Activated T-cell treated with anti-CD3 and anti-CD28 coated beads, Interleukin-2, amount 50 U/mL, for 24 hours (primary cell): Measurements from ENCODE around the gene TOP2A.

Source experiments
- DNase-seq: peaks from one replicate; pipeline ENCODE4 v3.0.0-alpha.2; 2020
- H3K27ac Mint-ChIP-seq: 2 replicates; pipeline ENCODE4 v1.8.0; 2020; ENCODE audit warnings: mild to moderate bottlenecking, mixed read lengths
- H3K27me3 Mint-ChIP-seq: 2 replicates; pipeline ENCODE4 v1.8.0; 2020; ENCODE audit warnings: mixed read lengths
- H3K36me3 Mint-ChIP-seq: 2 replicates; pipeline ENCODE4 v1.8.0; 2020; ENCODE audit warnings: low read depth, mixed read lengths
- H3K4me1 Mint-ChIP-seq: 2 replicates; pipeline ENCODE4 v1.8.0; 2020; ENCODE audit warnings: low read depth, mixed read lengths
- H3K4me3 Mint-ChIP-seq: 2 replicates; pipeline ENCODE4 v1.8.0; 2020; ENCODE audit warnings: mild to moderate bottlenecking, moderate library complexity, mixed read lengths
- H3K9me3 Mint-ChIP-seq: 2 replicates; pipeline ENCODE4 v1.8.0; 2020; ENCODE audit warnings: mixed read lengths

Gene TOP2A

GRCh38 chr17:40366076-40366860 is 51.4 kb downstream of the TOP2A start:
- H3K27ac Mint-ChIP-seq = no peak overlapping the region
- H3K27me3 Mint-ChIP-seq = peaks cover 14% of the 10 kb centered on the region
- no peaks in the 10 kb centered on the region for H3K9me3 Mint-ChIP-seq
- no peak for DNase-seq
- no peak overlapping the region for H3K4me3 Mint-ChIP-seq
- H3K4me1 Mint-ChIP-seq = peaks cover 19% of the 10 kb centered on the region
- no peaks in the 10 kb centered on the region for H3K36me3 Mint-ChIP-seq

GRCh38 chr17:40364906-40365305 is 52.8 kb downstream of the TOP2A start:
- Mint-ChIP-seq H3K4me1 (peaks cover 22% of the 10 kb centered on the region), H3K27ac (no peak overlapping the region), H3K9me3 (no peaks in the 10 kb centered on the region), H3K27me3 (peaks cover 22% of the 10 kb centered on the region), H3K36me3 (no peaks in the 10 kb centered on the region), H3K4me3 (peak overlapping the region; percentile 1)
- DNase-seq = no peak

DNA sequence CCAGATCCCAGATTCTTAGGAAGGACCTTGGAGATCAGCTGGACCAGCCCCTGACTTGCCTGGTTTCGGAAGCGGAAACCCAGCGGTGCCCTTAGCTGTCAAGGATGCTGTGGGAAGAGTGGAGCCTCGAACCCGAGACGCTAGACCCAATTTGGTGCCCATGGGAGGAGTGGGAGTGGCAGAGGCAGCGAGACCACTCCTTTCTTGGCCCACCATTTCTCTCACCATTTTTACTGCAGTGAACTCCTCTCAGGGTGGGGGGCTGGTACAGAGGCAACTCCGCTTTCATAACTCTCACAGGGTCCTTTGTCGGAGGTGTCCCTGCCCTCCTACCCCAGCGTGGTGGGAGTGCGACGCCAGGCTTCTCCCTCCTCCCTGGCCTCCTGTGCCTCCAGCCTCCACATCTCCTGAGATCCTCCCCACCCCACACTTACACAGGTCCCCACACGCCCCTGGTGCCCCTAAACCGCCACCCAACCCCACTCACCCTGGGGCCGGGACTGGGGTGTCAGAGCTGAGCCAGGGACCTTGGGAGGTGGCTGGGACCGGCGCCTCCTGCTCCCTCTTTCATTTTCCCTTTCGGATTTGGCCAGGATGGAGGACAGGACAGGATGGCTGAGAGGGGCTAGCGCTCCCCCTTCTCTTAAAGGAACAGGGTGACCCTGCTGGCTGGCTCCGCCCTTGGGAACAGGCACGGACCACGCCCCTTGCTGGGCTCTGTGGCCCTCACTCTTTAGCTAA is 53.4 kb downstream of the TOP2A start, which contains the start of gene GJD3:
Gene GJD3, minus strand, starts transcription at position 617 of the 741 bp plus-strand sequence. CDS start 922 bp downstream, outside the sequence.
- no peaks in the 10 kb centered on the region for H3K36me3 Mint-ChIP-seq
- H3K4me1 Mint-ChIP-seq = peaks cover 22% of the 10 kb centered on the region
- H3K9me3 Mint-ChIP-seq = no peaks in the 10 kb centered on the region
- H3K27ac Mint-ChIP-seq = no peak within 1 kb of the TSS
- H3K4me3 Mint-ChIP-seq = peak within 1 kb of the TSS; percentile 71
- DNase-seq = peak; percentile 30
- H3K27me3 Mint-ChIP-seq = peaks cover 22% of the 10 kb centered on the region

GRCh38 chr17:40363111-40363827 is 54.4 kb downstream of the TOP2A start:
- H3K27me3 Mint-ChIP-seq = peaks cover 22% of the 10 kb centered on the region
- no peaks in the 10 kb centered on the region for H3K36me3 Mint-ChIP-seq
- peak; percentile 73 for DNase-seq
- peak overlapping the region; percentile 71 for H3K4me3 Mint-ChIP-seq
- H3K9me3 Mint-ChIP-seq = no peaks in the 10 kb centered on the region
- peaks cover 26% of the 10 kb centered on the region for H3K4me1 Mint-ChIP-seq
- H3K27ac Mint-ChIP-seq = no peak overlapping the region

GRCh38 chr17:40362696-40363110 is 55.0 kb downstream of the TOP2A start:
- Mint-ChIP-seq H3K4me3 (peak overlapping the region; percentile 71), H3K27ac (no peak overlapping the region), H3K4me1 (peaks cover 26% of the 10 kb centered on the region), H3K36me3 (no peaks in the 10 kb centered on the region), H3K27me3 (peaks cover 22% of the 10 kb centered on the region), H3K9me3 (no peaks in the 10 kb centered on the region)
- DNase-seq = peak; percentile 91

DNA sequence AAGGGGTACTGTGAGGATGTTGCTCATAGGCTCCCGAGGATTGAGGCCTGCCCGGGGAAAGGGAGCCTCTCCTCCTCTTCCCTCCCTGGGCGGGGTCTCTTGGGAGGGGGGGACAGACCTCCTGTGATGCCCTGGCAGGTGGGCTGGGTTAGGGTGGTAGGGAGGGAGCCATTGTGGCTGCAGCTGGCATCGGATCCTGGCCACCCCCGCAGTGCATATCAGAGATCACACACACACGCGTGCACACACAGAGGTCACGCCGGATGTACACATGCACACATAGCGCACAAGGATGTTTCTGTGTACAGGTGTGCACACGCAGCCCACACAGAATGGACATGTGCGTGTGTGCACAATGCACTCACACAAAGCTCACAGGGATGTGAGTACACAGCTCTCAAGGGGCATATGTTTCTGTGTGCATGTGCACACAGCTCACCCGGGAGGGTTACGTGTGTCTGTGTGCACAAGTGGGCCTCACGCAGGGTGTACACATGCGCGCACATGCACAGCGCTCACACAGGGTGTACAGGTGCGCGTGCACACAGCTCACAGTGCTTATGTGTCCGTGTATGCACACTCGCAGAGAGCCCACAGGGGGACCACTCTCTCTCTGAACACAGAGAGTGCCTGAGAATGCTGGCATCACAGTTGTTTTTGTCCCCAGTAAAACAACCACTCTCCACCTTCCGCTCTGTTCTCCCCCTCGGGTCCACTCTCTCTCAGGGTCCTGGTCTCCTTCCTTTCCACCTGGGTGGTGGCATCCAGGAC is 55.6 kb downstream of the TOP2A start:
- peaks cover 26% of the 10 kb centered on the region for H3K4me1 Mint-ChIP-seq
- DNase-seq = peak; percentile 30
- no peaks in the 10 kb centered on the region for H3K9me3 Mint-ChIP-seq
- H3K36me3 Mint-ChIP-seq = peaks cover 2% of the 10 kb centered on the region
- H3K27ac Mint-ChIP-seq = no peak overlapping the region
- H3K27me3 Mint-ChIP-seq = peaks cover 22% of the 10 kb centered on the region
- peak overlapping the region; percentile 60 for H3K4me3 Mint-ChIP-seq

GRCh38 chr17:40361063-40361924 is 56.4 kb downstream of the TOP2A start:
- no peak overlapping the region for H3K4me3 Mint-ChIP-seq
- H3K9me3 Mint-ChIP-seq = no peaks in the 10 kb centered on the region
- H3K27me3 Mint-ChIP-seq = peaks cover 22% of the 10 kb centered on the region
- H3K4me1 Mint-ChIP-seq = peaks cover 26% of the 10 kb centered on the region
- peak; percentile 30 for DNase-seq
- H3K36me3 Mint-ChIP-seq = peaks cover 5% of the 10 kb centered on the region
- H3K27ac Mint-ChIP-seq = peak overlapping the region; percentile 6

DNA sequence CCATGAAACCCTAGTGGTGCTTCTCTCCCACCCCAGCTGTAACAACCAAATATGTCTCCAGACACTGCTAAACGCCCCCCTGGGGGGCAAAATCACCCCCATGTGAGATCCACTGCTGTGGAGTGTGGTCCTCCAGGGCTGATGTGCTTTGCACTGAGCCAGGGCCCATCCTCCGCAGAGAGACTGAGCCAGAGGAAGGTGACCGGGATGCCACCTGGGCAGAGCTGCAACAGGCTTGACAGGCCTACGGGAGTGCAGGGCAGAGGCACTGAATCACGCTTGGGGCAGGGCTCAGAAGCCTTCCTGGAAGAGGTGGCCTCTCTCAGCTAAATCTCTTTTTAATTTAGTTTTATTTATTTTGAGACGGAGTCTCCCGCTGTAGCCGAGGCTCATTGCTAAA is 57.6 kb downstream of the TOP2A start:
- Mint-ChIP-seq H3K27me3 (peaks cover 22% of the 10 kb centered on the region), H3K27ac (no peak overlapping the region), H3K4me3 (no peak overlapping the region), H3K9me3 (no peaks in the 10 kb centered on the region), H3K4me1 (peaks cover 26% of the 10 kb centered on the region), H3K36me3 (peaks cover 15% of the 10 kb centered on the region)
- DNase-seq = no peak

- peaks cover 25% of the 10 kb centered on the region for H3K4me1 Mint-ChIP-seq
- peaks cover 28% of the 10 kb centered on the region for H3K36me3 Mint-ChIP-seq
- H3K4me3 Mint-ChIP-seq = peak overlapping the region; percentile 10
- peak; percentile 93 for DNase-seq
- H3K27ac Mint-ChIP-seq = no peak overlapping the region
- peaks cover 20% of the 10 kb centered on the region for H3K27me3 Mint-ChIP-seq
- no peaks in the 10 kb centered on the region for H3K9me3 Mint-ChIP-seq
Measured at GRCh38 chr17:40358323-40359038, 59.2 kb downstream of the TOP2A start.

GRCh38 chr17:40356990-40357881 is 60.5 kb downstream of the TOP2A start:
- peaks cover 31% of the 10 kb centered on the region for H3K4me1 Mint-ChIP-seq
- H3K4me3 Mint-ChIP-seq = no peak overlapping the region
- H3K9me3 Mint-ChIP-seq = no peaks in the 10 kb centered on the region
- H3K36me3 Mint-ChIP-seq = peaks cover 40% of the 10 kb centered on the region
- no peak for DNase-seq
- no peak overlapping the region for H3K27ac Mint-ChIP-seq
- peaks cover 15% of the 10 kb centered on the region for H3K27me3 Mint-ChIP-seq

- Mint-ChIP-seq H3K27ac (no peak overlapping the region), H3K27me3 (peaks cover 6% of the 10 kb centered on the region), H3K4me1 (peaks cover 30% of the 10 kb centered on the region), H3K9me3 (no peaks in the 10 kb centered on the region), H3K4me3 (no peak overlapping the region), H3K36me3 (peaks cover 51% of the 10 kb centered on the region)
- DNase-seq = no peak
Measured at GRCh38 chr17:40355804-40356758, 61.6 kb downstream of the TOP2A start.
